GM12875 (cell line): ENCODE data around the gene ARHGDIB.
A peak's percentile ranks its signal among the peaks of the same experiment; 100 is the strongest.

ENCODE experiments used
- H3K4me3 ChIP-seq: one replicate; pipeline ENCODE4 v1.5.1; 2011; ENCODE audit warnings: low read depth, low read length, control low read depth
- CTCF ChIP-seq: IDR thresholded peaks from 2 replicates; pipeline ENCODE4 v1.5.1; 2011; ENCODE audit warnings: low read depth, mild to moderate bottlenecking, control low read depth, inconsistent platforms, low read length, moderate library complexity, borderline replicate concordance; ENCODE audit not compliant: insufficient read depth

The ARHGDIB gene

GRCh38 chr12:14999695-15000365 lies 38.4 kb upstream of the ARHGDIB start:
- TF ChIP-seq CTCF = no peak
- no peak overlapping the region for H3K4me3 ChIP-seq

GRCh38 chr12:14999021-14999694 lies 37.8 kb upstream of the ARHGDIB start:
- H3K4me3 ChIP-seq = no peak overlapping the region
- TF ChIP-seq CTCF = no peak

GRCh38 chr12:14997998-14998397 lies 36.6 kb upstream of the ARHGDIB start:
- no peak for TF ChIP-seq CTCF
- H3K4me3 ChIP-seq = no peak overlapping the region

- peak; percentile 15; the same call in 1 of the 2 replicates for TF ChIP-seq CTCF
- H3K4me3 ChIP-seq = no peak overlapping the region
These were observed 34.4 kb upstream of the ARHGDIB start for GRCh38 chr12:14995583-14996425.

GRCh38 chr12:14994610-14995009 lies 33.2 kb upstream of the ARHGDIB start:
- H3K4me3 ChIP-seq = no peak overlapping the region
- TF ChIP-seq CTCF = no peak

GRCh38 chr12:14993537-14994266 lies 32.3 kb upstream of the ARHGDIB start:
- no peak overlapping the region for H3K4me3 ChIP-seq
- no peak for TF ChIP-seq CTCF
